Heart right ventricle (tissue), 16 donors: ENCODE data around the gene CYB561D2. TPM values are rescaled to one million over a fixed set of nuclear protein-coding genes. Genes with fewer than 3 reads are reported as not detected.

Source experiments
- ATAC-seq, 8 donors: fragments of 200-7000 bp; cut with Tn5 transposase; one replicate each; pipeline ENCODE4 v1.9.1; 2020; ENCODE audit warnings: mild to moderate bottlenecking in 8 of 8, moderate library complexity in 8 of 8, moderate number of reproducible peaks in 1 of 8
- DNase-seq, 2 donors: peaks; one replicate each; pipeline ENCODE4 v3.0.0-alpha.2; 2020
- H3K27ac ChIP-seq, 10 donors: fragments of 200-600 bp; sonication (generic) in 2 of 10; one replicate each; pipeline versions ENCODE4 v1.5.0 to v1.8.0; 2020 to 2022; ENCODE audit warnings: mild to moderate bottlenecking in 3 of 10
- H3K27me3 ChIP-seq, 7 donors: fragments of 200-600 bp; one replicate each; pipeline ENCODE4 v1.8.0; 2021 to 2022; ENCODE audit warnings: mild to moderate bottlenecking in 2 of 7
- H3K36me3 ChIP-seq, 9 donors: fragments of 200-600 bp; sonication (generic) in 1 of 9; one replicate each; pipeline versions ENCODE4 v1.5.0 to v1.8.0; 2020 to 2022; ENCODE audit warnings: mild to moderate bottlenecking in 2 of 9
- H3K4me1 ChIP-seq, 9 donors: fragments of 200-600 bp; sonication (generic) in 1 of 9; one replicate each; pipeline versions ENCODE4 v1.5.0 to v1.8.0; 2020 to 2022; ENCODE audit warnings: mild to moderate bottlenecking in 4 of 9
- H3K4me3 ChIP-seq, 10 donors: fragments of 200-600 bp; sonication (generic) in 2 of 10; one replicate each; pipeline versions ENCODE4 v1.5.0 to v1.8.0; 2020 to 2022; ENCODE audit warnings: mild to moderate bottlenecking in 7 of 10, moderate library complexity in 2 of 10
- H3K9me3 ChIP-seq, 11 donors: fragments of 200-600 bp in 10 of 11; sonication (generic) in 2 of 11; one replicate each; pipeline versions ENCODE4 v1.5.0 to v1.8.0; 2013 to 2022; ENCODE audit warnings: mild to moderate bottlenecking in 2 of 11, control low read depth in 1 of 11, moderate library complexity in 1 of 11
- CTCF ChIP-seq, 9 donors: fragments of 200-600 bp; sonication (generic) in 2 of 9; IDR thresholded peaks; one replicate each; pipeline versions ENCODE4 v1.5.0 to v1.8.0; 2021 to 2022; ENCODE audit warnings: antibody characterized with exemption in 9 of 9, mild to moderate bottlenecking in 5 of 9, moderate library complexity in 1 of 9
- WGBS, 2 donors: extraction: QIAGEN DNeasy Blood & Tissue Kit; methylation state at CpG; one replicate each; pipeline ENCODE4 v1.1.7; 2013; ENCODE audit warnings: inconsistent platforms in 1 of 2; 5-methylcytosine and 5-hydroxymethylcytosine counted together
- intact Hi-C, 10 donors: fragments of 100-400 bp; cut with DNase I; formaldehyde crosslinking; loops; one replicate each; pipeline versions ENCODE4 v1.11.1 to v1.14.2; 2022
- polyA plus RNA-seq, 2 donors: library from polyadenylated mRNA; stranded (reverse); fragments of 200-250 nt; gene quantifications; one replicate each; pipeline ENCODE4 v1.2.3, GENCODE V29; 2013
- total RNA-seq, 10 donors: library from RNA; stranded (reverse); fragmentation: NEBNext Ultra II Directional in 3 of 10; extraction: Animal tissue kit (Norgen Biotek cat#: 25700) in 3 of 10; gene quantifications; one replicate each; pipeline versions ENCODE4 v1.2.1 to v1.2.4, GENCODE V29; 2021 to 2023
- donor health status: Arrhythmogenic right ventricular cardiomyopathy.
- donor health status: ischemic (EF 13 %, LVEDD 7.1; RV severe dilation, severe dysfunction).
- donor health status: healthy with polysubstance abuse.
- donor health status: DM: no; HTN: yes; CAD: no.
- donor health status: DM: no; HTN: no; CAD: no.
- donor health status: ischemic (EF 25% LVEDD 6.9; RV normal size, moderate dysfunction).
- donor health status: ischemic (EF 25% LVEDD 5.7; RV mildly dilated, moderate dysfunction).
- donor health status: healthy.
- donor health status: DM: yes; HTN: yes; CAD: no.
- donor health status: Ischemic cardiomyopathy.
- donor health status: ischemic (EF 35%, LVEDD 5.7; RV mildly dilated, moderate dysfunction).
- donor health status: nonischemic (EF 11% LVEDD 7.7; RV severe dilation, severe dysfunction).
- donor health status: DM: yes; HTN: yes; CAD: no.
- donor health status: PGD.
- donor health status: ischemic (EF 29% LVEDD 5.4; RV normal size, mild dysfunction).
- donor health status: nonischemic (EF 23%, LVEDD 6.1; RV moderate dilation, normal function).

CYB561D2 gene
- total and polyA plus RNA-seq, 12 donors, result 3.9 to 21.8 (median 5.8) TPM

GRCh38 chr3:50317300-50317699, 33.4 kb upstream of the CYB561D2 start:
- no peak for TF ChIP-seq CTCF (IDR thresholded peaks at IDR 0.05)
- H3K9me3 ChIP-seq, result no peaks in the 10 kb centered on the region
- no peaks in the 10 kb centered on the region for H3K27me3 ChIP-seq
- intact Hi-C loops, result no loop called here
- ATAC-seq (no peak), DNase-seq (no peak)
- WGBS, 2 donors, result 56 to 58% methylated on average over 6 of the region's 6 CpGs
- H3K27ac ChIP-seq, result peak overlapping the region in 7 of 10 donors; percentile 28 to 99 (median 52)
- peaks cover 17 to 59% (median 49%) of the 10 kb centered on the region in 9 donors for H3K4me1 ChIP-seq
- peaks cover 0 to 58% (median 33%) of the 10 kb centered on the region in 9 donors for H3K36me3 ChIP-seq
- peak overlapping the region in 2 of 10 donors; percentile 5 to 74 for H3K4me3 ChIP-seq

GRCh38 chr3:50318163-50318562, 32.5 kb upstream of the CYB561D2 start:
- no peak for TF ChIP-seq CTCF (IDR thresholded peaks at IDR 0.05)
- 86 to 90% methylated on average over 11 of the region's 11 CpGs for WGBS, 2 donors
- peak overlapping the region in 9 of 10 donors; percentile 57 to 88 (median 81) for H3K4me3 ChIP-seq
- peaks cover 0 to 58% (median 33%) of the 10 kb centered on the region in 9 donors for H3K36me3 ChIP-seq
- H3K27me3 ChIP-seq, result no peaks in the 10 kb centered on the region
- H3K9me3 ChIP-seq, result no peaks in the 10 kb centered on the region
- intact Hi-C loops, result no loop called here
- DNase-seq (no peak), ATAC-seq (no peak)
- H3K4me1 ChIP-seq, result peaks cover 17 to 67% (median 52%) of the 10 kb centered on the region in 9 donors
- peak overlapping the region in 9 of 10 donors; percentile 21 to 99 (median 91) for H3K27ac ChIP-seq

DNA sequence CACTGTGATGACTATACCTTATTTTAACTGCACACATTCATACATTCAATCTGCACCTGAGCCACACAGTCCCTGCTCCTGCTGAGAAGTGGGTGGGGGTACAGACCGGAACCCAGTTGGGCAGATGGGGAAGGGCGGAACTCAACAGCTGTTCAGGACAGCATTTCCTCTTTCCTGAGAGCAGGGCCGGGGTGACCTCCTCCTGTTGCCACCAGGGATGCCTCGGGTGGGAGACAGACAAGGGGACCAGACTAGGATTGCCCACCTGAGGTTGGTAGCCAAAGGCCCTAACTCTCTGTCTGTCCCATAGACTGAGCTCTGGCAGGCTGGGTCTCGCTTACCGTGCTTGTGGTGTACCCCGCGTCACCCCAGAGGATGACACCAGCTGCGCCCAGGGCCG, 32.0 kb upstream of the CYB561D2 start:
- H3K4me3 ChIP-seq, result peak overlapping the region in 9 of 10 donors; percentile 57 to 88 (median 81)
- H3K36me3 ChIP-seq, result peaks cover 0 to 58% (median 33%) of the 10 kb centered on the region in 9 donors
- no peaks in the 10 kb centered on the region for H3K9me3 ChIP-seq
- H3K27ac ChIP-seq, result peak overlapping the region in 9 of 10 donors; percentile 21 to 99 (median 97)
- H3K27me3 ChIP-seq, result no peaks in the 10 kb centered on the region
- intact Hi-C loops, result no loop called here
- peaks cover 19 to 72% (median 55%) of the 10 kb centered on the region in 9 donors for H3K4me1 ChIP-seq
- 73 to 85% methylated on average over 10 of the region's 10 CpGs for WGBS, 2 donors
- no peak for TF ChIP-seq CTCF (IDR thresholded peaks at IDR 0.05)
- DNase-seq, result no peak
- ATAC-seq, result no peak

DNA sequence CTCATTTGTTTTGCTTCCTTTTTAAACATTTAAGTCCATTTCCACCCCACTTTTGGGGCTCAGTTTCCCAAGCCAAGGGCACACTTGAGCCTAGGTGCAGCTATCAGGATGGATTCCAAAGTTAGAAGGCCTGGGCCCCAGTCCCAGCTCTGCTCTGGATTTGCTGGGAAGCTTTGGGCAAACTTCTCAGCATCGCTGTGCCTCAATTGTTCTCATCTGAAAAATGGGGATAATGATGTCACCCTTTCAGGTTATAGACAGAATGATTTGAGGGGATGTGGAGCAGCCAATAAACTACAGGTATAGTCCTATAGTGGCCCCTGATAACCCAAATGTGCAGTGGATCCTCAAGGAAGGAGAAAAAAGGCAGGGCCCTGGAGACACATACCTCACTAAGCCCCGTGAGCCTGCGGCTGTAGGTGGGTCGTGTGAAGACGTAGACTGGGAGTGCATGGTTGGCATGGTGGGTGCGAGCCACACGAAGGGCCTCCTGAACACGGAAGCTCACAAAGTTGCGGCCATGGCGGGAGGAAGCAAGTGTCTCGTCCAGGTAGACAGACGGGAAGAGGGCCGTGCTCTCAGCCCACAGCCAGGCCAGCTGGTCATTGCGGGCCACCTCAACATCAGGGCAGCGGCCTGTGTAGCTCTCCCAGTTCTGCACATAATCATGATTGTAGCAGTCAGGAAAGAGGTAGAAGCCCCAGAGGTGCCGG, 31.3 kb upstream of the CYB561D2 start:
- intact Hi-C loops, result no loop called here
- H3K4me1 ChIP-seq, result peaks cover 24 to 77% (median 61%) of the 10 kb centered on the region in 9 donors

More for the DNA sequence above, 31.3 kb upstream of the CYB561D2 start:
- ATAC-seq, result no peak
- peak overlapping the region; percentile 61 to 99 (median 97) for H3K27ac ChIP-seq
- H3K27me3 ChIP-seq, result no peaks in the 10 kb centered on the region
- H3K36me3 ChIP-seq, result peaks cover 0 to 58% (median 33%) of the 10 kb centered on the region in 9 donors
- DNase-seq, result no peak
- no peaks in the 10 kb centered on the region for H3K9me3 ChIP-seq
- TF ChIP-seq CTCF (IDR thresholded peaks at IDR 0.05), result no peak
- WGBS, 2 donors, result 69 to 79% methylated on average over 16 of the region's 16 CpGs
- H3K4me3 ChIP-seq, result peak overlapping the region in 9 of 10 donors; percentile 57 to 88 (median 81)
